HepG2 (cell line): ENCODE measurements around the gene ZNF273. TPM values are rescaled to one million over a fixed set of nuclear protein-coding genes. Genes with fewer than 3 reads are reported as not detected.
"Not testable (repeated sequence)": the region's sequence is repeated elsewhere in the genome, so short reads cannot be mapped to it uniquely, and the experiment has no call there.

Source experiments
- ATAC-seq: fragments of 200-7000 bp; cut with Tn5 transposase; 3 replicates; pipeline ENCODE4 v1.9.1; 2020; ENCODE audit warnings: mild to moderate bottlenecking, moderate library complexity
- BruUV-seq: library from RNA; stranded (reverse); fragments of 400-500 nt; replicated peaks from 2 replicates; lab custom pipeline; 2021; lab: Mats Ljungman, UMichigan
- CTCF ChIA-PET: fragments of 300-600 bp; formaldehyde crosslinking; extraction: SDS; loops from one replicate; lab custom pipeline; 2021; ENCODE audit warnings: low total read pairs, inconsistent platforms, low intra/inter-chr PET ratio; lab: Yijun Ruan, JAX
- POLR2A ChIA-PET: fragments of 350-600 bp; sonication (Branson Sonifier 250); formaldehyde crosslinking; loops from one replicate; lab custom pipeline; 2020; ENCODE audit warnings: antibody characterized with exemption, inconsistent platforms; lab: Yijun Ruan, JAX
- DNase-seq: peaks from one replicate; pipeline ENCODE4 v3.0.0-alpha.2; 2015; ENCODE audit warnings: low spot score
- FAIRE-seq: peaks from 3 replicates; lab custom pipeline; 2011; peaks lifted over from hg19 to GRCh38; lab: Jason Lieb, UNC
- H2AFZ ChIP-seq: one replicate; pipeline ENCODE4 v1.6.1; 2011; ENCODE audit warnings: low read length, inconsistent platforms
- H3K27ac ChIP-seq: fragments of 300-600 bp; 3 replicates; pipeline ENCODE4 v1.8.0; 2011; ENCODE audit warnings: mixed run types, mild to moderate bottlenecking, mixed read lengths, low read length, inconsistent platforms; ENCODE audit not compliant: insufficient read depth; ENCODE audit errors: extremely low read length
- H3K27me3 ChIP-seq, 2 experiments: fragments of 200-600 bp in 1 of 2; 2 replicates in 1 of 2; 3 replicates in 1 of 2; pipeline versions ENCODE4 v1.6.0 to v1.8.0; 2011; ENCODE audit warnings: low read length in 2 of 2, mild to moderate bottlenecking in 2 of 2, moderate library complexity in 2 of 2, inconsistent platforms in 1 of 2; ENCODE audit not compliant: insufficient read depth in 2 of 2, control insufficient read depth in 1 of 2
- H3K36me3 ChIP-seq, 2 experiments: fragments of 200-600 bp in 1 of 2; replicated peaks in 1 of 2; 2 replicates in 1 of 2; 3 replicates in 1 of 2; pipeline versions ENCODE4 v1.5.1 to v1.8.0; 2011; ENCODE audit warnings: low read length in 2 of 2, inconsistent platforms in 1 of 2; ENCODE audit not compliant: insufficient read depth in 2 of 2, control insufficient read depth in 1 of 2
- H3K4me1 ChIP-seq: 2 replicates; pipeline ENCODE4 v1.5.1; 2012; ENCODE audit warnings: low read length, inconsistent platforms; ENCODE audit not compliant: insufficient read depth
- H3K4me2 ChIP-seq: 2 replicates; pipeline ENCODE4 v1.6.0; 2011; ENCODE audit warnings: low read depth, low read length, inconsistent platforms
- H3K4me3 ChIP-seq, 3 experiments: fragments of 200-600 bp in 1 of 3; sonication (generic), shearing (Covaris generic) in 1 of 3; replicated peaks in 1 of 3; 2 replicates each; pipeline ENCODE4 v1.5.1; 2011 to 2016; ENCODE audit warnings: low read length in 3 of 3, inconsistent platforms in 2 of 3, low read depth in 2 of 3, mild to moderate bottlenecking in 2 of 3, control low read depth in 1 of 3, mixed read lengths in 1 of 3; ENCODE audit not compliant: insufficient read depth in 1 of 3
- H3K79me2 ChIP-seq: one replicate; pipeline ENCODE4 v1.6.1; 2011; ENCODE audit warnings: low read length, inconsistent platforms; ENCODE audit not compliant: insufficient read depth
- H3K9ac ChIP-seq: 2 replicates; pipeline ENCODE4 v1.6.0; 2011; ENCODE audit warnings: mild to moderate bottlenecking, low read depth, low read length, inconsistent platforms; ENCODE audit not compliant: insufficient read depth
- H3K9me3 ChIP-seq: 2 replicates; pipeline ENCODE4 v1.5.1; 2012; ENCODE audit warnings: mild to moderate bottlenecking, low read length
- H4K20me1 ChIP-seq: 2 replicates; pipeline ENCODE4 v1.6.0; 2011; ENCODE audit warnings: inconsistent platforms, mild to moderate bottlenecking, low read length, moderate library complexity; ENCODE audit not compliant: insufficient read depth
- WGBS: methylation state at CpG from one replicate; pipeline ENCODE4 v1.1.6; 2017; ENCODE audit warnings: low lambda C conversion rate; 5-methylcytosine and 5-hydroxymethylcytosine counted together
- in situ Hi-C: cut with HindIII; loops from 2 replicates; pipeline ENCODE4 v1.10.0; 2017; ENCODE audit warnings: low pct_unique_long_range_greater_than_20kb; ENCODE audit not compliant: extremely low pct_ligation_motif_present
- intact Hi-C: fragments of 100-400 bp; cut with micrococcal nuclease; formaldehyde crosslinking; loops from one replicate; pipeline ENCODE4 v1.10.0; 2022; ENCODE audit not compliant: unreplicated experiment
- polyA plus RNA-seq, 8 experiments: library from polyadenylated mRNA; depleted of rRNA in 3 of 8; stranded (reverse) in 7 of 8; unstranded in 1 of 8; fragments of >200 nt; fragmentation: Illumina TruSeq in 4 of 8; extraction: Trizol in 4 of 8; gene quantifications; 2 replicates each; pipeline versions ENCODE4 v1.2.1 to v1.2.3, GENCODE V29; 2011 to 2016; ENCODE audit warnings: low read depth in 4 of 8, missing spikeins in 1 of 8, mixed read lengths in 1 of 8; ENCODE audit not compliant: insufficient read depth in 1 of 8
- total RNA-seq, 5 experiments: library from RNA; depleted of rRNA; stranded (reverse); fragments of >200 nt; fragmentation: Illumina TruSeq; extraction: Trizol; gene quantifications; 2 replicates each; pipeline ENCODE4 v1.2.3, GENCODE V29; 2016; ENCODE audit warnings: low read depth in 1 of 5

ZNF273 gene
- total and polyA plus RNA-seq, 2 of the 13 experiments (the other 11 are each of a cell fraction or from before 2014, with no cell fraction given) = 1.7 to 5.8 TPM

DNA sequence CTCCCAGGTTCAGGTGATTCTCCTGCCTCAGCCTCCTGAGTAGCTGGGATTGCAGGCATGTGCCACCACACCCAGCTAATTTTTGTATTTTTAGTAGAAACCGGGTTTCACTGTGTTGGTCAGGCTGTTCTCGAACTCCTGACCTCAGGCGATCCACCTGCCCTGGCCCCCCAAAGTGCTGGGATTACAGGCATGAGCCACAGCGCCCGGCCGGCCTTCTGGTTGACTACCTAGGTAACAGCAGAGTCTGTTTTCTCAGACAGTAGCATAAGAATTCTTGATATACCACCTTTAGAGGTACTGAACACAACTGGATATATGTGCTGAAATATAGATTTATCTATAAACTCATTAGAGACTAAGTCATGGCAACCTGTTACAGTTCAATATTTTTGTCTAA, 36.9 kb downstream of the ZNF273 start:
- POLR2A ChIA-PET, CTCF ChIA-PET: not testable (repeated sequence)

DNA sequence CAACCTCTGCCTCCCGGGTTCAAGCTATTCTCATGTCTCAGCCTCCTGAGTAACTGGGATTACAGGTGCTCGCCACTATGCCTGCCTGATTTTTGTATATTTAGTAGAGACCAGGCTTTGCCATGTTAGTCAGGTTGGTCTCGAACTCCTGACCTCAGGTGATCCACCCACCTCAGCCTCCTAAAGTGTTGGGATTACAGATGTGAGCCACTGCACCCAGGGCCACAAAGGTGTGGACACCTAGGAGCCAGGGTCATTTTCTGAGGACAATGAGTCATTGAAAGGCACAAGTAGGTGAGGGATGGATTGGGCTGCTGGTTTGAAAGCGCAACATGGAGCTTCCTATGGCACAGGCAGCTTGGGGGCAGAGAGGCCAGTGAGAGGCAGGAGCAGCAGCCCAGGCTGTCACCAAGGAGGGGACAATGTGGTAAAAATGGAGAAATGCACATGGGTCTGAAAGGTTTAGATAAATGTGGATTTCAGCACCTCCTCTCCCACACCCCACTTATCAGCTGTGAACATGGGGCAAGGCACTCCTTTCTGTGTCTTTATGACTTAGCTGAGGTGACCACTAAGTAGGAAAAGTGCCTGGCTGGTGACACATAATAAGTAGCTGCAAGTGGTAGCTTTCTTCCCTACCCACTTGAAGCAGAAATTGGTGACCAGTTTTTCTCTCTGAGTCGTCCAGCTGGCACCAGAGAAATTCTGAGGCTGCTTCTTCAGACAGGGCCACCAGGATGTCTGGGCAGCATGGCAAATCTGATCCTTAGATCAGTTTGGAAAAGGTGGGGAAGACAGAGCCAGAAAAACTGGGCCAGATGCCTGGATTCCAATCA, 41.8 kb downstream of the ZNF273 start:
- H3K4me1 ChIP-seq = peaks cover 33% of the 10 kb centered on the region
- H3K4me2 ChIP-seq, H3K79me2 ChIP-seq, H3K27me3 ChIP-seq, H3K4me3 ChIP-seq, H3K9me3 ChIP-seq, in situ Hi-C loops, H3K36me3 ChIP-seq, H4K20me1 ChIP-seq, FAIRE-seq, ATAC-seq, H3K9ac ChIP-seq, CTCF ChIA-PET, H2AFZ ChIP-seq, DNase-seq, POLR2A ChIA-PET, H3K27ac ChIP-seq, BruUV-seq: not testable (repeated sequence)
- intact Hi-C loops = loop anchor here (2.0 kb wide), 1 partner anchor 56 kb away; no protein-coding TSS in a partner anchor
- WGBS = 36% methylated on average over 5 of the region's 5 CpGs

More for the DNA sequence above, 36.9 kb downstream of the ZNF273 start:
- BruUV-seq, H3K4me3 ChIP-seq, DNase-seq, H4K20me1 ChIP-seq, H3K4me1 ChIP-seq, H3K9ac ChIP-seq, FAIRE-seq, intact Hi-C loops, H3K79me2 ChIP-seq, in situ Hi-C loops, H3K27me3 ChIP-seq, H3K27ac ChIP-seq, ATAC-seq, H3K4me2 ChIP-seq, H3K9me3 ChIP-seq, H3K36me3 ChIP-seq, H2AFZ ChIP-seq: not testable (repeated sequence)
- WGBS = 84% methylated on average over 6 of the region's 6 CpGs
